HCT116 (cell line): ENCODE results near the gene SHC1. TPM values are rescaled to one million over a fixed set of nuclear protein-coding genes. Genes with fewer than 3 reads are reported as not detected.

Experiments used
- ATAC-seq: fragments of 200-7000 bp; cut with Tn5 transposase; 2 replicates; pipeline ENCODE4 v1.9.1; 2020; ENCODE audit warnings: mild to moderate bottlenecking, moderate library complexity
- BruUV-seq: library from RNA; stranded (reverse); fragments of 400-500 nt; replicated peaks from 2 replicates; lab custom pipeline; 2021; lab: Mats Ljungman, UMichigan
- CTCF ChIA-PET: fragments of 300-600 bp; sonication (Branson Sonifier 250); formaldehyde crosslinking; loops from one replicate; lab custom pipeline; 2021; ENCODE audit warnings: antibody characterized with exemption; lab: Charles Lee
- POLR2A ChIA-PET: fragments of 300-600, 350-600 bp; sonication (Branson Sonifier 250); formaldehyde crosslinking; loops from one replicate; lab custom pipeline; 2021; ENCODE audit warnings: antibody characterized with exemption; lab: Charles Lee
- RAD21 ChIA-PET, 2 experiments: fragments of 300-600 bp; sonication (Branson Sonifier 250); formaldehyde crosslinking; loops; one replicate each; lab custom pipeline; 2023; ENCODE audit warnings: low total read pairs in 2 of 2; ENCODE audit not compliant: uncharacterized antibody in 2 of 2, unreplicated experiment in 2 of 2, low non-redundant PET in 1 of 2; lab: Charles Lee
- DNase-seq: peaks from one replicate; pipeline ENCODE4 v3.0.0-alpha.2; 2010; ENCODE audit warnings: low read depth, low spot score
- H2AFZ ChIP-seq: fragments of 200-600 bp; shearing (Covaris generic), sonication (generic); 2 replicates; pipeline ENCODE4 v1.6.1; 2017; ENCODE audit warnings: low read depth, mixed run types, mixed read lengths, antibody characterized with exemption, low read length; ENCODE audit not compliant: poor library complexity, severe bottlenecking
- H3K27ac ChIP-seq: 2 replicates; pipeline ENCODE4 v1.5.1; 2012; ENCODE audit warnings: low read depth, low read length
- H3K27me3 ChIP-seq: fragments of 200-600 bp; sonication (generic); 2 replicates; pipeline ENCODE4 v1.6.1; 2016; ENCODE audit warnings: mixed run types, low read length, mixed read lengths; ENCODE audit not compliant: insufficient read depth
- H3K36me3 ChIP-seq, 2 experiments: fragments of 200-500 bp in 1 of 2; fragments of 200-600 bp in 1 of 2; sonication (Bioruptor generic) in 1 of 2; sonication (generic) in 1 of 2; 2 replicates each; pipeline versions ENCODE4 v1.5.1 to v1.6.1; 2014 to 2016; ENCODE audit warnings: low read length in 2 of 2, inconsistent platforms in 1 of 2, mixed read lengths in 1 of 2, mixed run types in 1 of 2; ENCODE audit not compliant: insufficient read depth in 2 of 2, control insufficient read depth in 1 of 2
- H3K4me1 ChIP-seq, 2 experiments: fragments of 200-600 bp in 1 of 2; sonication (generic) in 1 of 2; 2 replicates each; pipeline versions ENCODE4 v1.5.1 to v1.6.1; 2012 to 2017; ENCODE audit warnings: low read length in 2 of 2, inconsistent platforms in 1 of 2, mild to moderate bottlenecking in 1 of 2, mixed read lengths in 1 of 2, mixed run types in 1 of 2, moderate library complexity in 1 of 2; ENCODE audit not compliant: insufficient read depth in 2 of 2, control insufficient read depth in 1 of 2
- H3K4me2 ChIP-seq: fragments of 200-600 bp; sonication (generic); 2 replicates; pipeline ENCODE4 v1.6.1; 2017; ENCODE audit warnings: mixed run types, low read length, mixed read lengths
- H3K4me3 ChIP-seq, 2 experiments: fragments of 200-600 bp in 1 of 2; sonication (generic) in 1 of 2; replicated peaks in 1 of 2; 2 replicates each; pipeline ENCODE4 v1.5.1; 2011 to 2016; ENCODE audit warnings: low read length in 2 of 2, control low read depth in 1 of 2, low read depth in 1 of 2, mild to moderate bottlenecking in 1 of 2, mixed read lengths in 1 of 2, mixed run types in 1 of 2
- H3K79me2 ChIP-seq: fragments of 200-600 bp; sonication (generic); 2 replicates; pipeline ENCODE4 v1.6.1; 2017; ENCODE audit warnings: mild to moderate bottlenecking, mixed run types, low read length, moderate library complexity, mixed read lengths; ENCODE audit not compliant: insufficient read depth
- H3K9ac ChIP-seq: fragments of 200-600 bp; sonication (generic); 2 replicates; pipeline ENCODE4 v1.6.1; 2016; ENCODE audit warnings: low read length, mixed read lengths
- H3K9me2 ChIP-seq: fragments of 200-600 bp; sonication (generic), shearing (Covaris generic); 2 replicates; pipeline ENCODE4 v1.6.1; 2017; ENCODE audit warnings: mixed run types, mild to moderate bottlenecking, moderate library complexity; ENCODE audit not compliant: insufficient read depth
- H3K9me3 ChIP-seq, 2 experiments: fragments of 200-500 bp in 1 of 2; fragments of 200-600 bp in 1 of 2; sonication (Bioruptor generic) in 1 of 2; sonication (generic) in 1 of 2; 2 replicates each; pipeline ENCODE4 v1.6.1; 2014 to 2017; ENCODE audit warnings: low read length in 2 of 2, mixed read lengths in 2 of 2, inconsistent platforms in 1 of 2, low read depth in 1 of 2, mild to moderate bottlenecking in 1 of 2, mixed run types in 1 of 2, moderate library complexity in 1 of 2; ENCODE audit not compliant: control insufficient read depth in 1 of 2, insufficient read depth in 1 of 2
- H4K20me1 ChIP-seq: fragments of 200-600 bp; sonication (generic), shearing (Covaris generic); 2 replicates; pipeline ENCODE4 v1.6.1; 2017; ENCODE audit warnings: mixed run types, mild to moderate bottlenecking, moderate library complexity; ENCODE audit not compliant: insufficient read depth
- ATF3 ChIP-seq: IDR thresholded peaks from 2 replicates; pipeline ENCODE4 v1.6.1; 2012
- CBX3 ChIP-seq: IDR thresholded peaks from 2 replicates; pipeline ENCODE4 v1.6.1; 2012; ENCODE audit warnings: low read depth
- CEBPB ChIP-seq: IDR thresholded peaks from 2 replicates; pipeline ENCODE4 v1.6.1; 2012; ENCODE audit warnings: low read depth
- CTCF ChIP-seq, 3 experiments: fragments of 200-600 bp in 1 of 3; sonication (generic) in 1 of 3; IDR thresholded peaks in 2 of 3; conservative IDR thresholded peaks in 1 of 3; 2 replicates each; pipeline ENCODE4 v1.5.1; 2012 to 2017; ENCODE audit warnings: low read depth in 2 of 3, low read length in 2 of 3, antibody characterized with exemption in 1 of 3, borderline replicate concordance in 1 of 3, control low read depth in 1 of 3, mild to moderate bottlenecking in 1 of 3, mixed read lengths in 1 of 3, mixed run types in 1 of 3, moderate library complexity in 1 of 3; ENCODE audit not compliant: insufficient read depth in 1 of 3
- EGR1 ChIP-seq: IDR thresholded peaks from 2 replicates; pipeline ENCODE4 v1.6.1; 2012; ENCODE audit warnings: low read depth
- ELF1 ChIP-seq: IDR thresholded peaks from 2 replicates; pipeline ENCODE4 v1.6.1; 2012; ENCODE audit warnings: low read depth, borderline replicate concordance
- EZH2 ChIP-seq: fragments of 200-600 bp; sonication (generic); IDR thresholded peaks from 2 replicates; pipeline ENCODE4 v1.6.1; 2017; ENCODE audit warnings: antibody characterized with exemption, mixed run types
- EZH2phosphoT487 ChIP-seq: fragments of 200-600 bp; IDR thresholded peaks from 2 replicates; pipeline ENCODE4 v1.6.1; 2018; ENCODE audit warnings: antibody characterized with exemption, borderline replicate concordance
- FOSL1 ChIP-seq: IDR thresholded peaks from 2 replicates; pipeline ENCODE4 v1.6.1; 2012; ENCODE audit warnings: low read depth
- MAX ChIP-seq: IDR thresholded peaks from 2 replicates; pipeline ENCODE4 v1.6.1; 2012
- POLR2A ChIP-seq: IDR thresholded peaks from 2 replicates; pipeline ENCODE4 v1.7.0; 2011; ENCODE audit warnings: borderline replicate concordance; ENCODE audit not compliant: insufficient read depth, insufficient read length; ENCODE audit errors: extremely low read depth
- RAD21 ChIP-seq: IDR thresholded peaks from 2 replicates; pipeline ENCODE4 v1.6.1; 2012; ENCODE audit warnings: low read depth, mild to moderate bottlenecking
- REST ChIP-seq: IDR thresholded peaks from 2 replicates; pipeline ENCODE4 v1.6.1; 2012; ENCODE audit warnings: low read depth
- SIN3A ChIP-seq: IDR thresholded peaks from 2 replicates; pipeline ENCODE4 v1.6.1; 2012; ENCODE audit warnings: low read depth
- SRF ChIP-seq: IDR thresholded peaks from 2 replicates; pipeline ENCODE4 v1.6.1; 2012; ENCODE audit warnings: low read depth
- ZBTB33 ChIP-seq: IDR thresholded peaks from 2 replicates; pipeline ENCODE4 v1.6.1; 2011; ENCODE audit warnings: mild to moderate bottlenecking, low read length, moderate library complexity; ENCODE audit not compliant: insufficient replicate concordance; ENCODE audit errors: extremely low read depth
- ZFX ChIP-seq: fragments of 450-650 bp; IDR thresholded peaks from 2 replicates; pipeline ENCODE4 v1.6.1; 2017
- ZNF274 ChIP-seq: fragments of 200-500 bp; sonication (Bioruptor generic); IDR thresholded peaks from 2 replicates; pipeline ENCODE4 v1.6.1; 2014; ENCODE audit warnings: mild to moderate bottlenecking, low read depth, low read length, inconsistent platforms
- intact Hi-C: fragments of 100-400 bp; cut with micrococcal nuclease; formaldehyde crosslinking; loops from 2 replicates; pipeline ENCODE4 v1.10.0; 2022
- total RNA-seq: library from RNA; stranded (reverse); gene quantifications from one replicate; pipeline ENCODE4 v1.2.1, GENCODE V29; 2021; ENCODE audit not compliant: unreplicated experiment

Gene SHC1
- total RNA-seq, 1 experiment from 2014 or later, result 148 TPM

GRCh38 chr1:154952664-154953063 is 17.9 kb downstream of the SHC1 start:
- no TSS peak for BruUV-seq
- ATAC-seq (no peak), DNase-seq (no peak)
- Histone ChIP-seq H2AFZ (no peak overlapping the region), H3K4me2 (no peak overlapping the region), H3K36me3 (no peaks in the 10 kb centered on the region), H3K9me3 (no peaks in the 10 kb centered on the region), H4K20me1 (no peaks in the 10 kb centered on the region), H3K4me1 (peaks cover 14 to 28% of the 10 kb centered on the region in 2 experiments), H3K9me2 (no peaks in the 10 kb centered on the region), H3K27me3 (no peaks in the 10 kb centered on the region), H3K79me2 (no peaks in the 10 kb centered on the region), H3K9ac (no peak overlapping the region), H3K4me3 (no peak overlapping the region), H3K27ac (no peak overlapping the region)
- no peak for TF ChIP-seq ZBTB33
- no peak for TF ChIP-seq FOSL1
- TF ChIP-seq ELF1, result no peak
- no peak for TF ChIP-seq CBX3
- TF ChIP-seq ATF3, result no peak
- TF ChIP-seq ZFX, result no peak
- no peak for TF ChIP-seq ZNF274
- no peak for TF ChIP-seq RAD21
- TF ChIP-seq SRF, result no peak
- TF ChIP-seq POLR2A, result no peak
- no peak for TF ChIP-seq EZH2phosphoT487
- no peak for TF ChIP-seq MAX
- no peak for TF ChIP-seq EGR1
- no peak for TF ChIP-seq CEBPB
- TF ChIP-seq SIN3A, result no peak
- no peak for TF ChIP-seq EZH2
- TF ChIP-seq CTCF (IDR thresholded peaks at IDR 0.05 in 2 of 3, conservative IDR thresholded peaks at IDR 0.05 in 1 of 3; ENCODE audit: borderline replicate concordance in 1 of 3, insufficient read depth in 1 of 3, low read depth in 2 of 3, low read length in 2 of 3), result no peak
- TF ChIP-seq REST, result no peak
- RAD21 ChIA-PET, result no interaction called here
- CTCF ChIA-PET, result no interaction called here
- POLR2A ChIA-PET, result interaction anchor here (1.0 to 1.2 kb wide), 2 partner anchors 16 to 18 kb away, joined by 3 read pairs; partner anchors contain the start of genes PMVK and SHC1
- intact Hi-C loops, result no loop called here
